Stimulated activated CD8-positive, alpha-beta memory T cell treated with anti-CD3 and anti-CD28 coated beads, Interleukin-15, amount 100 ng/mL, for 1 hour (primary cell): ENCODE measurements around the gene SRXN1.

ENCODE experiments used
- DNase-seq: peaks from one replicate; pipeline ENCODE4 v3.0.0-alpha.2; 2020; ENCODE audit warnings: low read depth

The SRXN1 gene

DNA sequence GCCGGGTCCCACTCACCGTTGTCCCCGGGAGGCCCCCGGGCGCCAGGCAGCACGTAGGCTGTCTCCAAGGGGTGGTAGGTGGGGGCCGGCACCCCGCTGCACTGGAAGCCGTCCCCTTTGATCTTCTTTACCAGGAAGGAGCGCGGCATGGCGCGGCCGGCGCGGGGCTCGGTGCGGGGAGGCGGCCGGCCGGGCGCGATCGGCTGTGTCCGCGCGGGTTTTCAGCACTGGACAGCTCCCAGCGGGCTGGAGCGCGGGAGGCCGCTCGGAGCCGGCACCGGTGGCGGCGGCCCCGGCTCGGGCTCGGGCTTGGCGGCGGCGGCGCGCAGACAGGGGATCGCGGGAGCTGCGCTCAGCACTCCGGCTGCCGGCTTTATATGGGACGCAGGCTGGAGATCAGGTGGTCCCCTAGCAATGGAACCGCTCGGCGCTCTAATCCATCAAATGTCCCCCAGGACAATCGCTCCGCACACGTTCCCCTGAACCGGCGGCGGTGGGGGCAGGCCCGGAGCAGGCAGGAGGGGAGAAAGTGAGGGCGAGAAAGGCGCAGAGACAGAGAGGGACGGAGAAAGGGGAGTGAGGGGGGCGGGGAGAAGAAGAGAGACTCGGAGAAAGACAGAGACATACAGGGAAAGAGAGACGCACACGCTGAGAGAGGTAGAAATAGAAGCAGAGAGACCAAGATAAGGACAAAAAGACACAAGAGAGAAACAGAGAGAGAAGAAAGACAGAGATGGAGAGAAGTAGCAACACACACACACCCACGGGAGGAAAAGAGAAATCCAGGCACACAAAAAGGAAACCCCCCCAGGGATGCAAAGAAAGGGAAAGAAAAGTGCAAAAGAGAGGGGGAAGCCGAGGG lies 22.7 kb upstream of the SRXN1 start, which contains the start of gene SCRT2:
Gene SCRT2 (minus strand): TSS at position 350 of the 862 bp plus-strand sequence. CDS start 201 bp downstream, at position 149.
- peak; percentile 27 for DNase-seq

DNA sequence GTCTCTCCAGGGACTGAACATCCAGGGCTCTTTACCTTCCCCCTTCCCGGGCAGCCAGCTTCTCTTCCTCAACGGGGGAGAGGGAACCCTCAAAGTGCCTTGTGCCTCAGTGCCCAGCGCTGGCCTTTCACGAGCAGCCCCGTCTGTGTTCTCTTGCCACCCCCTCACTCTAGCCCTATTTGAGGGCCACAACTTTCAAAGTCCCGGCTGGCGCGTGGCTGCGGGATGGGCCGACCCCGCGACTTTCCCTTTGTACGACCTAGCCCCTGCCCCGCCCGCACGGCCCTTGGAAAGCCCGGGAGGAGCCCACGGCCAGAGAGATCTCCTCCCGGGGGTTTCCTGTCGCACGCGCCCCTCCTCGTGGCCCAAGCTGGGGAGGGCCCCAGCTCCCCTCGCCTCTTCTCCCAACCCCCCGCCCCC lies 22.0 kb upstream of the SRXN1 start:
- DNase-seq, result no peak

DNA sequence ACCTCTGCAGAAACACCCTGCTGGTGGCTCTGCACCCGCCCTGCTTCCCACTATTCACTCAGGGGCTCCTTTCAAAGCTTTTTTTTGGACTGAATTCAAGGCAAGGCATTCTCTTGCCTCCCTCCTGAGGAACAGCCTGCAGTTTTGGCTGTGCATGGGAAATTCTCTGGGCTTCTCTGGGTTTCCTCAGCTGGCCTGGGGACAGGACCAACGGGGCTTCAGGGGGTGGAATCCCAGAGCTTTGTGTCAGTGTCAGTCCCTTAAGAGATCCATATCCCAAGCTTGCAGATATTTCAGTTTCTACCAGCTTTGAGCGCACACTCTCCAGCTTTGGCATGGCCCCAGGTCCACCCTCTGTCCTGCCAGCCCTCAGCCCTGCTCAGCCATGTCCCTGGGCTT lies 20.6 kb upstream of the SRXN1 start:
- DNase-seq, result no peak

DNA sequence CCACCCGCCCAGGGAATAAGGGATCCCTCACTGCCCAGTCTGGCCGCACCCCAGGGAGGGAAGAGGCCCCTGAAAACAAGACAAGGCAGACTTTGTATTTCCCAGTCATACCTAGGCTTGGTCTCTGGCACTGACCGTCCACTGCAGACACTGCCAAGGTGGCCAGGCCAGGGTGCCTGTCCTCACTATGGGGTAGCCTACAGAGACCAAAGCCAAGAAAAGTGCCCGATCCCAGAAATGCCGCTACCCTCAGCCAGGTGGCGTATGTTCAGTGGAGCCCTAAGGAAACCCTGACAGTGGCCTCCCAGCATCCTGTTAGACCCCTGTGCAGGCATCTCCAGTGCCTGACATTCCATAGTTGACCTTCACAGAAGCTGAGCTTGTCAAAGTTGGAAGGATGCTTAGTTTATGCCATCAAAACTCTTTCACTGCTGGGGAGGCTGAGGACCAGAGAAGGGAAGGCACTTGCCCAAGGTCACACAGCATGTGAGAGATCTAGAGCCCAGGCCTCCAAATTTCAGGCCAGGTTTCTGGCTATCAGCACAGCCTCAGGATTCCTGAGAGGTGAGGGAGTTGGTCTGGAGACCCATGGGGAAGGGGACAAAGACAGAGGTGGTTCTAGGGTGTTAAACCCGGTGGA lies 20.1 kb upstream of the SRXN1 start:
- DNase-seq, result no peak

- DNase-seq, result no peak
These were observed 18.4 kb upstream of the SRXN1 start for GRCh38 chr20:671252-672030.

DNA sequence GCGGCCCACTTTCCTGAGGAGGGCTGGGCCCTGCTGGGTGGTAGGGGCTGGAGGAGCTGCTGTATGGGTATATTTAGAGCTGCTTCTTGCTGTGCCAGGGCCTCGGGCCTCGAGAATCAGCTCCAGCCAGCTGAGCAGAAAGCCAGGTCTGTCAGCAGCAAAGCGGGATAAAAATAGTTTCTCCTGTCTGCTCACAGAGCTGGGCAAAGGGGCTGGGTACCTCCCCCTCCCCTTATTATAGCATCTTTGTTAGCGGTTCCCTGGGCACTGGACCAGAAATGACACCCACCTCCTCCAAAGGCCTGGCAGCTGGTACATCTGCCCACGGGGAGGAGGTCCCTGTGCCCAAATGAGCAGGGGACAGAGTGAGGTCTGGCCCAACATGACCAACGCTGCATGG lies 16.6 kb upstream of the SRXN1 start:
- no peak for DNase-seq

- DNase-seq, result no peak
These were observed 15.6 kb upstream of the SRXN1 start for GRCh38 chr20:668638-669037.

DNA sequence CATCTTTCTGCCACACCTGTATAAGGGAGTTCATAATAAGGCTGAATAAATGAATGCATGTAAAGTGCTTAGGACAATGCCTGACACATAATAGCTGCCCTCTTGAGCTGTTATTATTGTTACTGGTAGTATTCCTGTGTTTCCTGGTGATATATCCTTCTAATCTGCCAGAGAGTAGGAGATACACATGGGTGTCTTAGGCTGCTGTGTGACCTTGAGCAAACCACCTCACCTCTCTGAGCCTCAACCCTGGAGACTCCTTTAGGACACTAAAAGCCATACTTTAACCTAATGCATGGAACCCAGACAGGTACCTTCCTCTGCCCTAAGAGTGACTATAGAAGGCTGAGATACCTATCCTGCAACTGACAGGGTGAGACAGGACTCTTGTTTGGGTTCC lies 15.1 kb upstream of the SRXN1 start:
- DNase-seq, result no peak

DNA sequence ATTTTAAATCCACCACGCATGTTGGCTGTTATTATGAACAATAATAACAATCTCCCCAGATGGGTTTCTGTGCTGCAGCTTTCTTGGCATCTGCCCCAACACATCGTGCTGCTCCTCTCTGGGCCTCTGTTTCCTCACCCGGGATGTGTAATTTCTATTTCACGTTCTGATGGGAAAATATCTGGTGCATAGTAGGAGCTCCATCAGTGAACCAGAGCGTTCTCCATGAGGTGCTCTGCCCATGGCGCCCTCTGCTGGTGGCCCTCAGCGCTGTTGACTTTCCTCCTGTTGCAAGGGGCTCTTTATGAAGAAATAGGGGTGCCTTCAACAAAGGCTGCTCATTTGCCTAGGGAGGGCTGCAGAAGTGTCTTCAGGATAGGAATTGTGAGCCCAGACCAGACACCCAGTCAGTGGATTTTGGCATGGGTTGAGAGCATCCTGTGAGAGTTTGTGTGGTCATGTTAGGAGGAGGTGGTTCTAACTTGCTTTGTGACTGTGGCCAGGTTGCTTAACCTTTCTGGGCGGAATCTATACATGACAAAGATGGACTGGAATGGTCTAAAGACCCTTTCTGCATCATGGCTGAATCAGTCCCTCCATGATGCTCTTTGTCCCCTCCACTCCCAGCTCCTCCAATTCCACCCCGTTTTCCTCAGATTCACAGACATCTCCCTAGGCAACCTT lies 14.5 kb upstream of the SRXN1 start:
- peak; percentile 40 for DNase-seq

DNA sequence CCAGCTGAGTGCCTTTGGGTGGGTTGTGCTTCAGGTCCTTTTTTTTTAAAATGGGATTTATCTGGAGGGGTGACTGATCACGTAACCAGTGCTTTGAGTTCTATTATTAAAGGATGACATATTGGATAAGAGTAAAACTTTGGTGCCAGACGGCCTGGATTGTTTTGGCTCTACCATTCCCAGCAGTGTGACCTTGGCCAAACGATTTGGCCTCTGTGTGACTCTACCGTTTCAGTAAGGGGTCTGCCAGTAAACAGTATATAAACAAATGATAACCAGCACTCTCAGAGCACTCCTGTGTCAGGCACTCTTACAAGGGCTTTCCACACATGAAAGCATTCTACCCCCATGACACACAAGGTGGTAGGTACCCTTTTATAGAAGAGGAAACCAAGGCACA lies 13.9 kb upstream of the SRXN1 start:
- no peak for DNase-seq

DNA sequence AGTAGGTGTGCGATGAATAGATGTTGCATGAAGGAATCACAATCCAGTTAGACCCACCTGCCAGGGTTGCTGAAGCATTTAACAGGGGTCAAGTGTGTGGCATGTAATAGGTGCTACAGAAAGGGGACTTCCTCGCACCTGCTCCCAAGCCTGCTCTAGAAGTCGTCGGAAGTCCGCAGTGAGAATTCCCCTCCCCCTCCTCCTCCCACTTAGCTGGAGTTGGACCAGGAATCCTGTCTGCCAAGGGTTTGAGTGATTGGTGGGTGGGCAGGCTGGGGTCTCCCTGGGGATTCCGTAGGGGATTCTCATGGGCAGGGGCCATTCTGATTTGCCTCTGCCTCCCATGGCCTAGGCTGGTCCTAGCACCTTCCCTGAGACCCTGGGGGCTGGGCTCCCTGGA lies 12.3 kb upstream of the SRXN1 start:
- no peak for DNase-seq

DNA sequence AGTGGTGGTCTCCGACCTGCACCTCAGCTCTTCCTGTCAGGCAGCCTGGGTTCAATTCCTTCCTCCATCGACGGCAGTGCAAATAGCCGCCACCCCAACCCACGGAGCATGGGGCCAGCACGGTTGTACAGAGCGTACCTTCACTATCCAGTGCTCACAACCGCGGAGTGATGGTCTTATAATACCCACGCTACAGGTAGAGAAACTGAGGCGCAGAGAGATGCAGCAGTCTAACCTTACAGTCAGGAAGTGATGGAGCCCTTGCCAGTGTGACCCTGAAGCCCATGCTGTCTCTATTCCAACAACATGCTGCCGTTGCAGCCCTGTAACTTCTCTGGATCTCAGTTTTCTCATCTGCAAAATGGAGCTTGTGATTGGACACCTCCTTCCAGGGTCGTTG lies 11.6 kb upstream of the SRXN1 start:
- no peak for DNase-seq

GRCh38 chr20:664151-664550 lies 11.2 kb upstream of the SRXN1 start:
- DNase-seq, result no peak

GRCh38 chr20:663315-664090 lies 10.5 kb upstream of the SRXN1 start:
- DNase-seq, result no peak

DNA sequence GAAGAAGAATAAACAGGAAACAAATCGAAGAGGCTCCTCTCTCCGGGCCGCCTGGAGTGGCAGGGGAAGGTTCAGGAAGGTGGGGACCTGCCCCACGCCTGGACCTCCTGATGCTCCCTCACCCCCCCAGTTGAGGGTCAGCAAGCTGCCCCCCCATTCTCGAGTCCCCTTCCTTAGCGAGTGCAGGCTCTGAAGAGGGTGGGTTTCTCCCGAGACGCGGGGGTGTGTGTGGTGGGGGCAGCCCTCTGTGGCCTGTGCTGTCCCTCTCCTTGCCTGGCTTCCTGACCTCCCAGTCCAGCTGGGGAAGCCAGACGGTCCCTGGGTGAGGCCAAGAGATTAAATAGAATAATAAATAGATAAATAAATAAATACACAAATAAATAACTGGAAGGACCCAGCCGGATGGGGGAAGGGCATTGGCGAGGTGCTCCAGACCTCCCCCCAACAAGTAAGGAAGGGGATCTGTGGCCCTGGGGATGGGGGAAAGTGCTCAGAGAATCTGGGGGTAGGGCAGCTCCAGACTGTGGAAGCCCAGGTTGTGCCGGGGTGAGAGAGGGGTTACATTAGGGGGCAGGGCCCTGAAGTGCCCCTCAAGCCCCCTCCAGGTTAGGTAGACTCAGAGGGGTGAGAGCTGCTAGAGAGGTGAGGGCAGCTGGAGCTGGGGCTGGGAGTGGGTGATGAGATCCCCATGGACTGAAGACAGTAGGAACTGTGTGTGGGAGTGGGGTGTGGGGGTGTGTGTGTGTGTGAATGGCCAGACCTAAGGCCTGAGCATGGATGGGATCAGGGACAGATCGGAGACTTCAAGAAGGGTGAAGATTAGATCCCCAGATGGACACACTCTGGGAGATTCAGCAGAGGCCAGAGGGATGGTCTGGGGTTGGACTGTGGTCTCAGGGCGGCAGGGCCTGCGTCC lies 9.5 kb upstream of the SRXN1 start:
- DNase-seq, result no peak

DNA sequence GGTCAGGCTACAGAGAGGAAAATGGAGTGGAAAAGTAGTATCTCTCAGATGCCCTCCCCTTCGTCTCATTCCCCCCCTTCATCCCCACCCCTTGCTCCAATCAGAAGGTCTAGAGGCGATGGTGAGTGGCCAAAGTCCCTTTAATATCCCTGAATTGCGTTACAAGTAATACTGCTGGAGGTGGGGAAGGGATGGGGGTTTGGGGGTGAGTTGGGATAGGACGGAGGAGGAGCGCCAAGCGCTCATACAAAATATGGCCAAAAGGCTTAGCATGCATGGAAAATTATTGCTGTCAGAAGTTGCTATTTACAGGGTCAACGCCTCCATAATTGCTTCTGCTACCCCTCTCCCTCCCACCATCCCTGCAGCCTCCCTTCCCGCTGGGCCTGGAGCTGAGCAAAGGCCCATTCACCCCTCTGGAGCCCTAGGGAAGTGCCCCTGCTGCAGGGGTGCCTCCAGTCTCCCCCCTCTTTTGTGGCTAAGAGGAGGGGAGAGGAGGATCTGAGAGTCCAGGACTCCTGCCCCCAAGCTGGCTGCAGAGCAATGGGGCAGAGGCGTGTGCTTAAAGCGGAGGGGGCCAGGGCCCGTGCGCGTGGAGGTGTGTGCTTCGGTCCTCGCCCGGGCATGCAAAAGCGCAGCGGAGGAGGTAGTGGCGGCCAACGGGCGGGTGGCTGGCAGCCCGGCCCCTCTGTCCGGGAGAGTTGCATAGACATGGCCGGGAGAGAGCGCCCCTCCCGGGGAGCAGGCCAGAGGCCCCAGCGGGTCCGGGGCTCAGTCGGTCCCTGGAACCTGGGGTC lies 8.7 kb upstream of the SRXN1 start:
- no peak for DNase-seq

DNA sequence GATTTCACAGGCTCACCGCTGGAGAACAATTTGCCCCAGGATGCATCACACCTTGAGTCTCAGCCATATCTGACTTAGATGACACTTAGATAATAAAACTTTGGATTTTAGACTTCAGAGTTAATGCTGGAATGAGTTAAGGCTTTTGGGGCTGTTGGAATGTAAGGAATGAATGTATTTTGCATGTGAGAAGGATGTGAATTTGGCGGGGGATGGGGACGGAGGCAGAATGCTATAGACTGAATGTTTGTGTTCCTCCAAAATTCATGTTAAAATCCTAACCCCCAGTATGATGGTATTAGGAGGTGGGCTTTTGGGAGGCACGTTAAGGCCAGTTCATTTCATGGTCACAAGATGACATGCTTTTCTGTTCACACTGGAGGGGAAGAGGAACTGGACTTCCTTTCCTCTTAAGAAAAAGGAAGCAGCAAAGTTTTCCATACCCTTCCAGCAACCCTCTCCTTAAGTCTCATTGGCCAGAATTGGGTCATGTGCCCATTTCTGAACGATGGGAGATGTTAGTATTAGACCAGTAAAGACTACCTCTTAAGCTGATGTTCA lies 5.8 kb upstream of the SRXN1 start:
- no peak for DNase-seq

- DNase-seq, result no peak
These were observed 5.2 kb upstream of the SRXN1 start for GRCh38 chr20:658202-658601.
